ENCODE measurements around the gene RPL15. TPM values are rescaled to one million over a fixed set of nuclear protein-coding genes. Genes with fewer than 3 reads are reported as not detected.

Gene RPL15
- total and polyA plus RNA-seq, 4 donors, result 1,314 to 5,106 (median 2,422) TPM

GRCh38 chr3:23926736-23927135, 9.8 kb downstream of the RPL15 start:
- WGBS, 2 donors, result 58 to 72% methylated on average over 3 of the region's 3 CpGs
- Histone ChIP-seq H3K4me3 (ENCODE audit: low read length in 2 of 2) (no peak overlapping the region), H3K27ac (ENCODE audit: low read depth in 1 of 2, low read length in 2 of 2) (no peak overlapping the region), H3K27me3 (ENCODE audit: control insufficient read depth in 1 of 2, insufficient read depth in 2 of 2, low read length in 1 of 2) (no peaks in the 10 kb centered on the region), H3K36me3 (ENCODE audit: control insufficient read depth in 1 of 2, insufficient read depth in 2 of 2, low read length in 1 of 2) (no peaks in the 10 kb centered on the region), H3K4me1 (ENCODE audit: control insufficient read depth in 1 of 2, insufficient read depth in 2 of 2, low read length in 2 of 2) (no peaks in the 10 kb centered on the region), H3K9me3 (ENCODE audit: control insufficient read depth, low read length) (no peaks in the 10 kb centered on the region)
- intact Hi-C loops (cut with DNase I), result loop anchor here in 1 of 2 donors (10.0 kb wide), 1 partner anchor 58 kb away; no protein-coding TSS in a partner anchor
- DNase-seq, result no peak
- ATAC-seq (ENCODE audit: low FRiP score), result no peak

- WGBS, 2 donors, result 85 to 90% methylated on average over 7 to 8 of the region's 8 CpGs
- intact Hi-C loops (cut with DNase I), result loop anchor here in 1 of 2 donors (10.0 kb wide), 1 partner anchor 56 kb away; no protein-coding TSS in a partner anchor
- Histone ChIP-seq H3K9me3 (ENCODE audit: control insufficient read depth, low read length) (no peaks in the 10 kb centered on the region), H3K4me1 (ENCODE audit: control insufficient read depth in 1 of 2, insufficient read depth in 2 of 2, low read length in 2 of 2) (no peaks in the 10 kb centered on the region), H3K27ac (ENCODE audit: low read depth in 1 of 2, low read length in 2 of 2) (no peak overlapping the region), H3K36me3 (ENCODE audit: control insufficient read depth in 1 of 2, insufficient read depth in 2 of 2, low read length in 1 of 2) (no peaks in the 10 kb centered on the region), H3K4me3 (ENCODE audit: low read length in 2 of 2) (no peak overlapping the region), H3K27me3 (ENCODE audit: control insufficient read depth in 1 of 2, insufficient read depth in 2 of 2, low read length in 1 of 2) (no peaks in the 10 kb centered on the region)
- ATAC-seq (ENCODE audit: low FRiP score), result no peak
- DNase-seq, result no peak
Measured at GRCh38 chr3:23928524-23928923, 11.6 kb downstream of the RPL15 start.

- Histone ChIP-seq H3K4me1 (ENCODE audit: control insufficient read depth in 1 of 2, insufficient read depth in 2 of 2, low read length in 2 of 2) (no peaks in the 10 kb centered on the region), H3K4me3 (ENCODE audit: low read length in 2 of 2) (no peak overlapping the region), H3K36me3 (ENCODE audit: control insufficient read depth in 1 of 2, insufficient read depth in 2 of 2, low read length in 1 of 2) (no peaks in the 10 kb centered on the region), H3K27me3 (ENCODE audit: control insufficient read depth in 1 of 2, insufficient read depth in 2 of 2, low read length in 1 of 2) (no peaks in the 10 kb centered on the region), H3K9me3 (ENCODE audit: control insufficient read depth, low read length) (no peaks in the 10 kb centered on the region), H3K27ac (ENCODE audit: low read depth in 1 of 2, low read length in 2 of 2) (no peak overlapping the region)
- 83 to 84% methylated on average over 3 of the region's 3 CpGs for WGBS, 2 donors
- intact Hi-C loops (cut with DNase I), result no loop called here
- no peak for ATAC-seq (ENCODE audit: low FRiP score)
- no peak for DNase-seq
Measured at GRCh38 chr3:23931597-23931996, 14.7 kb downstream of the RPL15 start.

GRCh38 chr3:23932571-23932970, 15.6 kb downstream of the RPL15 start:
- no peak overlapping the region for H3K27ac ChIP-seq (ENCODE audit: low read depth in 1 of 2, low read length in 2 of 2)

GRCh38 chr3:23934253-23934652, 17.3 kb downstream of the RPL15 start:
- Histone ChIP-seq H3K4me3 (ENCODE audit: low read length in 2 of 2) (no peak overlapping the region), H3K27ac (ENCODE audit: low read depth in 1 of 2, low read length in 2 of 2) (no peak overlapping the region), H3K36me3 (ENCODE audit: control insufficient read depth in 1 of 2, insufficient read depth in 2 of 2, low read length in 1 of 2) (no peaks in the 10 kb centered on the region), H3K4me1 (ENCODE audit: control insufficient read depth in 1 of 2, insufficient read depth in 2 of 2, low read length in 2 of 2) (no peaks in the 10 kb centered on the region), H3K27me3 (ENCODE audit: control insufficient read depth in 1 of 2, insufficient read depth in 2 of 2, low read length in 1 of 2) (no peaks in the 10 kb centered on the region), H3K9me3 (ENCODE audit: control insufficient read depth, low read length) (no peaks in the 10 kb centered on the region)
- WGBS, 2 donors, result 65 to 66% methylated on average over 4 of the region's 4 CpGs
- ATAC-seq (ENCODE audit: low FRiP score) (no peak), DNase-seq (no peak)
- intact Hi-C loops (cut with DNase I), result no loop called here

More at GRCh38 chr3:23932571-23932970, 15.6 kb downstream of the RPL15 start:
- H3K4me3 ChIP-seq (ENCODE audit: low read length in 2 of 2), result no peak overlapping the region
- intact Hi-C loops (cut with DNase I), result no loop called here
- DNase-seq (no peak), ATAC-seq (ENCODE audit: low FRiP score) (no peak)
- H3K9me3 ChIP-seq (ENCODE audit: control insufficient read depth, low read length), result no peaks in the 10 kb centered on the region
- no peaks in the 10 kb centered on the region for H3K4me1 ChIP-seq (ENCODE audit: control insufficient read depth in 1 of 2, insufficient read depth in 2 of 2, low read length in 2 of 2)
- no peaks in the 10 kb centered on the region for H3K36me3 ChIP-seq (ENCODE audit: control insufficient read depth in 1 of 2, insufficient read depth in 2 of 2, low read length in 1 of 2)
- 91 to 92% methylated on average over 4 of the region's 4 CpGs for WGBS, 2 donors
- H3K27me3 ChIP-seq (ENCODE audit: control insufficient read depth in 1 of 2, insufficient read depth in 2 of 2, low read length in 1 of 2), result no peaks in the 10 kb centered on the region

- Histone ChIP-seq H3K27me3 (ENCODE audit: control insufficient read depth in 1 of 2, insufficient read depth in 2 of 2, low read length in 1 of 2) (no peaks in the 10 kb centered on the region), H3K9me3 (ENCODE audit: control insufficient read depth, low read length) (no peaks in the 10 kb centered on the region), H3K4me3 (ENCODE audit: low read length in 2 of 2) (no peak overlapping the region), H3K4me1 (ENCODE audit: control insufficient read depth in 1 of 2, insufficient read depth in 2 of 2, low read length in 2 of 2) (no peaks in the 10 kb centered on the region), H3K36me3 (ENCODE audit: control insufficient read depth in 1 of 2, insufficient read depth in 2 of 2, low read length in 1 of 2) (no peaks in the 10 kb centered on the region), H3K27ac (ENCODE audit: low read depth in 1 of 2, low read length in 2 of 2) (no peak overlapping the region)
- whole genome bisulfite sequencing, 2 donors, result 87 to 96% methylated on average over 1 of the region's 1 CpG
- DNase-seq (no peak), ATAC-seq (ENCODE audit: low FRiP score) (no peak)
- intact Hi-C loops (cut with DNase I), result no loop called here
Measured at GRCh38 chr3:23937296-23937695, 20.4 kb downstream of the RPL15 start.

GRCh38 chr3:23938688-23939087, 21.8 kb downstream of the RPL15 start:
- Histone ChIP-seq H3K4me3 (ENCODE audit: low read length in 2 of 2) (no peak overlapping the region), H3K9me3 (ENCODE audit: control insufficient read depth, low read length) (no peaks in the 10 kb centered on the region), H3K27me3 (ENCODE audit: control insufficient read depth in 1 of 2, insufficient read depth in 2 of 2, low read length in 1 of 2) (no peaks in the 10 kb centered on the region), H3K36me3 (ENCODE audit: control insufficient read depth in 1 of 2, insufficient read depth in 2 of 2, low read length in 1 of 2) (no peaks in the 10 kb centered on the region), H3K4me1 (ENCODE audit: control insufficient read depth in 1 of 2, insufficient read depth in 2 of 2, low read length in 2 of 2) (no peaks in the 10 kb centered on the region), H3K27ac (ENCODE audit: low read depth in 1 of 2, low read length in 2 of 2) (no peak overlapping the region)
- ATAC-seq (ENCODE audit: low FRiP score) (no peak), DNase-seq (no peak)
- intact Hi-C loops (cut with DNase I), result no loop called here

- no peak for ATAC-seq (ENCODE audit: low FRiP score)
- Histone ChIP-seq H3K27me3 (ENCODE audit: control insufficient read depth in 1 of 2, insufficient read depth in 2 of 2, low read length in 1 of 2) (no peaks in the 10 kb centered on the region), H3K9me3 (ENCODE audit: control insufficient read depth, low read length) (no peaks in the 10 kb centered on the region), H3K27ac (ENCODE audit: low read depth in 1 of 2, low read length in 2 of 2) (no peak overlapping the region), H3K4me1 (ENCODE audit: control insufficient read depth in 1 of 2, insufficient read depth in 2 of 2, low read length in 2 of 2) (no peaks in the 10 kb centered on the region), H3K4me3 (ENCODE audit: low read length in 2 of 2) (no peak overlapping the region), H3K36me3 (ENCODE audit: control insufficient read depth in 1 of 2, insufficient read depth in 2 of 2, low read length in 1 of 2) (no peaks in the 10 kb centered on the region)
- intact Hi-C loops (cut with DNase I), result no loop called here
- WGBS, 2 donors, result 68 to 79% methylated on average over 5 of the region's 5 CpGs
- no peak for DNase-seq
Measured at GRCh38 chr3:23940775-23941174, 23.8 kb downstream of the RPL15 start.

- Histone ChIP-seq H3K9me3 (ENCODE audit: control insufficient read depth, low read length) (no peaks in the 10 kb centered on the region), H3K27me3 (ENCODE audit: control insufficient read depth in 1 of 2, insufficient read depth in 2 of 2, low read length in 1 of 2) (no peaks in the 10 kb centered on the region), H3K27ac (ENCODE audit: low read depth in 1 of 2, low read length in 2 of 2) (no peak overlapping the region), H3K4me3 (ENCODE audit: low read length in 2 of 2) (no peak overlapping the region), H3K36me3 (ENCODE audit: control insufficient read depth in 1 of 2, insufficient read depth in 2 of 2, low read length in 1 of 2) (no peaks in the 10 kb centered on the region), H3K4me1 (ENCODE audit: control insufficient read depth in 1 of 2, insufficient read depth in 2 of 2, low read length in 2 of 2) (no peaks in the 10 kb centered on the region)
- ATAC-seq (ENCODE audit: low FRiP score) (no peak), DNase-seq (no peak)
- intact Hi-C loops (cut with DNase I), result no loop called here
- 89 to 92% methylated on average over 4 of the region's 4 CpGs for WGBS, 2 donors
Measured at GRCh38 chr3:23941440-23941839, 24.5 kb downstream of the RPL15 start.

Data from aorta (tissue), 5 donors.